HCT116 (cell line): ENCODE results near the gene GIPC3. TPM values are rescaled to one million over a fixed set of nuclear protein-coding genes. Genes with fewer than 3 reads are reported as not detected.

Experiments used
- ATAC-seq: fragments of 200-7000 bp; cut with Tn5 transposase; 2 replicates; pipeline ENCODE4 v1.9.1; 2020; ENCODE audit warnings: mild to moderate bottlenecking, moderate library complexity
- BruUV-seq: library from RNA; stranded (reverse); fragments of 400-500 nt; replicated peaks from 2 replicates; lab custom pipeline; 2021; lab: Mats Ljungman, UMichigan
- CTCF ChIA-PET: fragments of 300-600 bp; sonication (Branson Sonifier 250); formaldehyde crosslinking; loops from one replicate; lab custom pipeline; 2021; ENCODE audit warnings: antibody characterized with exemption; lab: Charles Lee
- POLR2A ChIA-PET: fragments of 300-600, 350-600 bp; sonication (Branson Sonifier 250); formaldehyde crosslinking; loops from one replicate; lab custom pipeline; 2021; ENCODE audit warnings: antibody characterized with exemption; lab: Charles Lee
- RAD21 ChIA-PET, 2 experiments: fragments of 300-600 bp; sonication (Branson Sonifier 250); formaldehyde crosslinking; loops; one replicate each; lab custom pipeline; 2023; ENCODE audit warnings: low total read pairs in 2 of 2; ENCODE audit not compliant: uncharacterized antibody in 2 of 2, unreplicated experiment in 2 of 2, low non-redundant PET in 1 of 2; lab: Charles Lee
- DNase-seq: peaks from one replicate; pipeline ENCODE4 v3.0.0-alpha.2; 2010; ENCODE audit warnings: low read depth, low spot score
- H2AFZ ChIP-seq: fragments of 200-600 bp; shearing (Covaris generic), sonication (generic); 2 replicates; pipeline ENCODE4 v1.6.1; 2017; ENCODE audit warnings: low read depth, mixed run types, mixed read lengths, antibody characterized with exemption, low read length; ENCODE audit not compliant: poor library complexity, severe bottlenecking
- H3K27ac ChIP-seq: 2 replicates; pipeline ENCODE4 v1.5.1; 2012; ENCODE audit warnings: low read depth, low read length
- H3K27me3 ChIP-seq: fragments of 200-600 bp; sonication (generic); 2 replicates; pipeline ENCODE4 v1.6.1; 2016; ENCODE audit warnings: mixed run types, low read length, mixed read lengths; ENCODE audit not compliant: insufficient read depth
- H3K36me3 ChIP-seq, 2 experiments: fragments of 200-500 bp in 1 of 2; fragments of 200-600 bp in 1 of 2; sonication (Bioruptor generic) in 1 of 2; sonication (generic) in 1 of 2; 2 replicates each; pipeline versions ENCODE4 v1.5.1 to v1.6.1; 2014 to 2016; ENCODE audit warnings: low read length in 2 of 2, inconsistent platforms in 1 of 2, mixed read lengths in 1 of 2, mixed run types in 1 of 2; ENCODE audit not compliant: insufficient read depth in 2 of 2, control insufficient read depth in 1 of 2
- H3K4me1 ChIP-seq, 2 experiments: fragments of 200-600 bp in 1 of 2; sonication (generic) in 1 of 2; 2 replicates each; pipeline versions ENCODE4 v1.5.1 to v1.6.1; 2012 to 2017; ENCODE audit warnings: low read length in 2 of 2, inconsistent platforms in 1 of 2, mild to moderate bottlenecking in 1 of 2, mixed read lengths in 1 of 2, mixed run types in 1 of 2, moderate library complexity in 1 of 2; ENCODE audit not compliant: insufficient read depth in 2 of 2, control insufficient read depth in 1 of 2
- H3K4me2 ChIP-seq: fragments of 200-600 bp; sonication (generic); 2 replicates; pipeline ENCODE4 v1.6.1; 2017; ENCODE audit warnings: mixed run types, low read length, mixed read lengths
- H3K4me3 ChIP-seq, 2 experiments: fragments of 200-600 bp in 1 of 2; sonication (generic) in 1 of 2; replicated peaks in 1 of 2; 2 replicates each; pipeline ENCODE4 v1.5.1; 2011 to 2016; ENCODE audit warnings: low read length in 2 of 2, control low read depth in 1 of 2, low read depth in 1 of 2, mild to moderate bottlenecking in 1 of 2, mixed read lengths in 1 of 2, mixed run types in 1 of 2
- H3K79me2 ChIP-seq: fragments of 200-600 bp; sonication (generic); 2 replicates; pipeline ENCODE4 v1.6.1; 2017; ENCODE audit warnings: mild to moderate bottlenecking, mixed run types, low read length, moderate library complexity, mixed read lengths; ENCODE audit not compliant: insufficient read depth
- H3K9ac ChIP-seq: fragments of 200-600 bp; sonication (generic); 2 replicates; pipeline ENCODE4 v1.6.1; 2016; ENCODE audit warnings: low read length, mixed read lengths
- H3K9me2 ChIP-seq: fragments of 200-600 bp; sonication (generic), shearing (Covaris generic); 2 replicates; pipeline ENCODE4 v1.6.1; 2017; ENCODE audit warnings: mixed run types, mild to moderate bottlenecking, moderate library complexity; ENCODE audit not compliant: insufficient read depth
- H3K9me3 ChIP-seq, 2 experiments: fragments of 200-500 bp in 1 of 2; fragments of 200-600 bp in 1 of 2; sonication (Bioruptor generic) in 1 of 2; sonication (generic) in 1 of 2; 2 replicates each; pipeline ENCODE4 v1.6.1; 2014 to 2017; ENCODE audit warnings: low read length in 2 of 2, mixed read lengths in 2 of 2, inconsistent platforms in 1 of 2, low read depth in 1 of 2, mild to moderate bottlenecking in 1 of 2, mixed run types in 1 of 2, moderate library complexity in 1 of 2; ENCODE audit not compliant: control insufficient read depth in 1 of 2, insufficient read depth in 1 of 2
- H4K20me1 ChIP-seq: fragments of 200-600 bp; sonication (generic), shearing (Covaris generic); 2 replicates; pipeline ENCODE4 v1.6.1; 2017; ENCODE audit warnings: mixed run types, mild to moderate bottlenecking, moderate library complexity; ENCODE audit not compliant: insufficient read depth
- EGR1 ChIP-seq: IDR thresholded peaks from 2 replicates; pipeline ENCODE4 v1.6.1; 2012; ENCODE audit warnings: low read depth
- POLR2A ChIP-seq: IDR thresholded peaks from 2 replicates; pipeline ENCODE4 v1.7.0; 2011; ENCODE audit warnings: borderline replicate concordance; ENCODE audit not compliant: insufficient read depth, insufficient read length; ENCODE audit errors: extremely low read depth
- RAD21 ChIP-seq: IDR thresholded peaks from 2 replicates; pipeline ENCODE4 v1.6.1; 2012; ENCODE audit warnings: low read depth, mild to moderate bottlenecking
- SP1 ChIP-seq: IDR thresholded peaks from 2 replicates; pipeline ENCODE4 v1.6.1; 2012; ENCODE audit warnings: low read depth
- ZNF274 ChIP-seq: fragments of 200-500 bp; sonication (Bioruptor generic); IDR thresholded peaks from 2 replicates; pipeline ENCODE4 v1.6.1; 2014; ENCODE audit warnings: mild to moderate bottlenecking, low read depth, low read length, inconsistent platforms
- intact Hi-C: fragments of 100-400 bp; cut with micrococcal nuclease; formaldehyde crosslinking; loops from 2 replicates; pipeline ENCODE4 v1.10.0; 2022
- total RNA-seq: library from RNA; stranded (reverse); gene quantifications from one replicate; pipeline ENCODE4 v1.2.1, GENCODE V29; 2021; ENCODE audit not compliant: unreplicated experiment
- TF ChIP-seq, protein P1 (sequence below), 3 experiments: fragments of 200-600 bp in 1 of 3; sonication (generic) in 1 of 3; IDR thresholded peaks in 2 of 3; conservative IDR thresholded peaks in 1 of 3; 2 replicates each; pipeline ENCODE4 v1.5.1; 2012 to 2017; ENCODE audit warnings: low read depth in 2 of 3, low read length in 2 of 3, antibody characterized with exemption in 1 of 3, borderline replicate concordance in 1 of 3, control low read depth in 1 of 3, mild to moderate bottlenecking in 1 of 3, mixed read lengths in 1 of 3, mixed run types in 1 of 3, moderate library complexity in 1 of 3; ENCODE audit not compliant: insufficient read depth in 1 of 3

The GIPC3 gene
- total RNA-seq, 1 experiment from 2014 or later: not detected

DNA sequence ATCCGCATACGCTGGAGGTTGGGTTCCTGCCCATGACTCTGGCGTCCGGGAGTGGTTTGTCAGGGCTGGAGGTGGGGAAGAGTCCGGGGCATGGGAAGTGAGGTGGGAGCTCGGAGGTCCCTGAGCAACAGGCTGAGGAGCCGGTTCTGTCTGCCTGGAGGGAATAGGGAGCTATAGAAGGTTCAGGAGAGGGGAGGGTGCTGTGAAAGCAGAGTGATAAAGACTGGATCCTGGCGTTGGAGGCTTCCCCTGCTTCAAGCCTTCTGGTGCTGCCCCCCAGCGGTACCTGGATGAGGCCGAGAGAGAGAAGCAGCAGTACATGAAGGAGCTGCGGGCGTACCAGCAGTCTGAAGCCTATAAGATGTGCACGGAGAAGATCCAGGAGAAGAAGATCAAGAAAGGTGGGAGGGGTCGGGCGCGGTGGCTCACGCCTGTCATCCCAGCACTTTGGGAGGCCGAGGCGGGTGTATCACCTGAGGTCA is 10.0 kb upstream of the GIPC3 start:
- no peak overlapping the region for H3K4me3 ChIP-seq
- BruUV-seq: no TSS peak
- H3K9me3 ChIP-seq: no peaks in the 10 kb centered on the region
- RAD21 ChIA-PET: interaction anchor here in 1 of 2 experiments (1.2 kb wide), 1 partner anchor 27 kb away, joined by 3 read pairs; no protein-coding TSS in a partner anchor
- H3K79me2 ChIP-seq: peaks cover 24% of the 10 kb centered on the region; the same call in 1 of the 2 replicates
- peaks cover 23 to 70% of the 10 kb centered on the region in 2 experiments for H3K4me1 ChIP-seq
- H3K27me3 ChIP-seq: no peaks in the 10 kb centered on the region
- POLR2A ChIA-PET: no interaction called here
- intact Hi-C loops: loop anchor here (1.0 to 10.0 kb wide), 2 partner anchors 30 to 630 kb away; no protein-coding TSS in a partner anchor
- ATAC-seq (no peak), DNase-seq (no peak)
- H4K20me1 ChIP-seq: no peaks in the 10 kb centered on the region; the same call in 1 of the 2 replicates
- no peak overlapping the region for H3K9ac ChIP-seq
- H3K9me2 ChIP-seq: no peaks in the 10 kb centered on the region
- H2AFZ ChIP-seq: no peak overlapping the region
- peaks cover 3 to 21% of the 10 kb centered on the region in 2 experiments; a peak in 2 of 4 replicates for H3K36me3 ChIP-seq
- H3K4me2 ChIP-seq: peak overlapping the region; percentile 77; the same call in 1 of the 2 replicates
- CTCF ChIA-PET: interaction anchor here (0.7 to 1.2 kb wide), 2 partner anchors 14 to 30 kb away, joined by 3 to 11 read pairs; no protein-coding TSS in a partner anchor
- peak overlapping the region; percentile 4; the same call in 1 of the 2 replicates for H3K27ac ChIP-seq
- TF ChIP-seq ZNF274: no peak
- TF ChIP-seq, protein P1, sequence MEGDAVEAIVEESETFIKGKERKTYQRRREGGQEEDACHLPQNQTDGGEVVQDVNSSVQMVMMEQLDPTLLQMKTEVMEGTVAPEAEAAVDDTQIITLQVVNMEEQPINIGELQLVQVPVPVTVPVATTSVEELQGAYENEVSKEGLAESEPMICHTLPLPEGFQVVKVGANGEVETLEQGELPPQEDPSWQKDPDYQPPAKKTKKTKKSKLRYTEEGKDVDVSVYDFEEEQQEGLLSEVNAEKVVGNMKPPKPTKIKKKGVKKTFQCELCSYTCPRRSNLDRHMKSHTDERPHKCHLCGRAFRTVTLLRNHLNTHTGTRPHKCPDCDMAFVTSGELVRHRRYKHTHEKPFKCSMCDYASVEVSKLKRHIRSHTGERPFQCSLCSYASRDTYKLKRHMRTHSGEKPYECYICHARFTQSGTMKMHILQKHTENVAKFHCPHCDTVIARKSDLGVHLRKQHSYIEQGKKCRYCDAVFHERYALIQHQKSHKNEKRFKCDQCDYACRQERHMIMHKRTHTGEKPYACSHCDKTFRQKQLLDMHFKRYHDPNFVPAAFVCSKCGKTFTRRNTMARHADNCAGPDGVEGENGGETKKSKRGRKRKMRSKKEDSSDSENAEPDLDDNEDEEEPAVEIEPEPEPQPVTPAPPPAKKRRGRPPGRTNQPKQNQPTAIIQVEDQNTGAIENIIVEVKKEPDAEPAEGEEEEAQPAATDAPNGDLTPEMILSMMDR (IDR thresholded peaks at IDR 0.05 in 2 of 3, conservative IDR thresholded peaks at IDR 0.05 in 1 of 3; ENCODE audit: borderline replicate concordance in 1 of 3, insufficient read depth in 1 of 3, low read depth in 2 of 3, low read length in 2 of 3): peak in 2 of 3 experiments; percentile 52 to 63; a peak in 4 of 6 replicates
- no peak for TF ChIP-seq SP1
- no peak for TF ChIP-seq EGR1
- peak; percentile 75 for TF ChIP-seq RAD21
- TF ChIP-seq POLR2A: no peak
